ENCODE measurements around the gene ADCY3. TPM values are rescaled to one million over a fixed set of nuclear protein-coding genes. Genes with fewer than 3 reads are reported as not detected.

The ADCY3 gene
- polyA plus RNA-seq, 3 donors = 2.5 to 9.3 (median 3.5) TPM

DNA sequence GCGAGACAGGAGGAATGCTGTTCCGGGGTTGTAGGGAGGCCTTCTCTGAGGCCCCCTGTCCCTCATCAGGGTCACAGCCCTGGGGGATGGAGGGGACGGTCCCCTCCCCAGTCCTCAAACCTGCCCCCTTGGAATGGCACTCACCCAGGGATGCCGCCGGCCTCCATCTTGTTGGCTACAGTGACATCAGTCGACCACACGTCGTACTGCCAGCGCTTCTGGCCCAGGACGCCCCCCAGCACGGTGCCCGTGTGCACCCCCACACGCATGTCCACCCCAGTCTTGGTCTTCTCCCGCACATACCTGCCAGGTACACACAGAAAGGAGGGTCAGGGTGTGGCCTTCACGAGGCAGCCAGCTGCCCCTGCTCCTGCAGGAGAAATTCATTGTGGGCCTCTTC is 80.3 kb downstream of the ADCY3 start:
- intact Hi-C loops (cut with micrococcal nuclease) = no loop called here

GRCh38 chr2:24838541-24838940 is 81.5 kb downstream of the ADCY3 start:
- Mint-ChIP-seq H3K36me3 (peaks cover 48 to 54% of the 10 kb centered on the region in 2 donors), H3K4me3 (no peak overlapping the region), H3K9me3 (peaks cover 0 to 2% (median 0%) of the 10 kb centered on the region in 7 donors), H3K27me3 (ENCODE audit: low read depth in 3 of 3) (no peaks in the 10 kb centered on the region), H3K4me1 (no peaks in the 10 kb centered on the region), H3K27ac (peak overlapping the region in 1 of 7 donors; percentile 69)
- Histone ChIP-seq H3K36me3 (replicated peaks in 1 of 2; ENCODE audit: control insufficient read depth in 1 of 2, insufficient read depth in 2 of 2, low read length in 2 of 2) (peaks cover 10 to 16% of the 10 kb centered on the region in 2 donors), H3K9ac (ENCODE audit: insufficient read depth, low read length, poor library complexity, severe bottlenecking) (no peak overlapping the region), H3K4me3 (replicated peaks in 1 of 3; ENCODE audit: low read depth in 2 of 3, low read length in 3 of 3) (no peak overlapping the region), H3K27me3 (ENCODE audit: control insufficient read depth in 2 of 2, insufficient read depth in 2 of 2, low read length in 2 of 2) (no peaks in the 10 kb centered on the region), H3K27ac (ENCODE audit: low read depth in 1 of 2, low read length in 2 of 2) (no peak overlapping the region), H3K9me3 (replicated peaks in 1 of 2; ENCODE audit: control insufficient read depth in 1 of 2, insufficient read depth in 1 of 2, low read length in 2 of 2) (no peaks in the 10 kb centered on the region), H3K4me2 (replicated peaks; ENCODE audit: extremely low read depth, low read length, poor library complexity, severe bottlenecking) (no peak overlapping the region), H3K4me1 (ENCODE audit: control insufficient read depth in 1 of 2, insufficient read depth in 2 of 2, low read length in 2 of 2) (no peaks in the 10 kb centered on the region), H4K20me1 (ENCODE audit: insufficient read depth, low read length) (no peaks in the 10 kb centered on the region), H2AFZ (ENCODE audit: insufficient read depth, low read depth, low read length, poor library complexity, severe bottlenecking) (no peak overlapping the region), H3K79me2 (ENCODE audit: insufficient read depth, low read length) (no peaks in the 10 kb centered on the region)
- intact Hi-C loops (cut with micrococcal nuclease) = no loop called here
- DNase-seq = no peak
- TF ChIP-seq, protein P1, sequence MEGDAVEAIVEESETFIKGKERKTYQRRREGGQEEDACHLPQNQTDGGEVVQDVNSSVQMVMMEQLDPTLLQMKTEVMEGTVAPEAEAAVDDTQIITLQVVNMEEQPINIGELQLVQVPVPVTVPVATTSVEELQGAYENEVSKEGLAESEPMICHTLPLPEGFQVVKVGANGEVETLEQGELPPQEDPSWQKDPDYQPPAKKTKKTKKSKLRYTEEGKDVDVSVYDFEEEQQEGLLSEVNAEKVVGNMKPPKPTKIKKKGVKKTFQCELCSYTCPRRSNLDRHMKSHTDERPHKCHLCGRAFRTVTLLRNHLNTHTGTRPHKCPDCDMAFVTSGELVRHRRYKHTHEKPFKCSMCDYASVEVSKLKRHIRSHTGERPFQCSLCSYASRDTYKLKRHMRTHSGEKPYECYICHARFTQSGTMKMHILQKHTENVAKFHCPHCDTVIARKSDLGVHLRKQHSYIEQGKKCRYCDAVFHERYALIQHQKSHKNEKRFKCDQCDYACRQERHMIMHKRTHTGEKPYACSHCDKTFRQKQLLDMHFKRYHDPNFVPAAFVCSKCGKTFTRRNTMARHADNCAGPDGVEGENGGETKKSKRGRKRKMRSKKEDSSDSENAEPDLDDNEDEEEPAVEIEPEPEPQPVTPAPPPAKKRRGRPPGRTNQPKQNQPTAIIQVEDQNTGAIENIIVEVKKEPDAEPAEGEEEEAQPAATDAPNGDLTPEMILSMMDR (IDR thresholded peaks at IDR 0.05) = no peak
- 99% methylated on average over 13 of the region's 18 CpGs for WGBS (ENCODE audit: insufficient coverage)

More for the DNA sequence above, 80.3 kb downstream of the ADCY3 start:
- Histone ChIP-seq H3K4me1 (ENCODE audit: control insufficient read depth in 1 of 2, insufficient read depth in 2 of 2, low read length in 2 of 2) (no peaks in the 10 kb centered on the region), H3K36me3 (replicated peaks in 1 of 2; ENCODE audit: control insufficient read depth in 1 of 2, insufficient read depth in 2 of 2, low read length in 2 of 2) (peaks cover 10 to 13% of the 10 kb centered on the region in 2 donors), H3K4me3 (replicated peaks in 1 of 3; ENCODE audit: low read depth in 2 of 3, low read length in 3 of 3) (no peak overlapping the region), H4K20me1 (ENCODE audit: insufficient read depth, low read length) (no peaks in the 10 kb centered on the region), H3K79me2 (ENCODE audit: insufficient read depth, low read length) (no peaks in the 10 kb centered on the region), H3K9me3 (replicated peaks in 1 of 2; ENCODE audit: control insufficient read depth in 1 of 2, insufficient read depth in 1 of 2, low read length in 2 of 2) (no peaks in the 10 kb centered on the region), H2AFZ (ENCODE audit: insufficient read depth, low read depth, low read length, poor library complexity, severe bottlenecking) (no peak overlapping the region), H3K4me2 (replicated peaks; ENCODE audit: extremely low read depth, low read length, poor library complexity, severe bottlenecking) (no peak overlapping the region), H3K27ac (ENCODE audit: low read depth in 1 of 2, low read length in 2 of 2) (no peak overlapping the region), H3K9ac (ENCODE audit: insufficient read depth, low read length, poor library complexity, severe bottlenecking) (no peak overlapping the region), H3K27me3 (ENCODE audit: control insufficient read depth in 2 of 2, insufficient read depth in 2 of 2, low read length in 2 of 2) (no peaks in the 10 kb centered on the region)
- WGBS (ENCODE audit: insufficient coverage) = 98% methylated on average over 13 of the region's 15 CpGs
- TF ChIP-seq, protein P1 (IDR thresholded peaks at IDR 0.05) = no peak
- DNase-seq = no peak
- Mint-ChIP-seq H3K27me3 (ENCODE audit: low read depth in 3 of 3) (no peaks in the 10 kb centered on the region), H3K36me3 (peaks cover 47 to 48% of the 10 kb centered on the region in 2 donors), H3K9me3 (peaks cover 0 to 2% (median 0%) of the 10 kb centered on the region in 7 donors), H3K4me1 (no peaks in the 10 kb centered on the region), H3K4me3 (no peak overlapping the region), H3K27ac (peak overlapping the region in 2 of 7 donors; percentile 57 to 66)
